Smooth muscle cell of the pulmonary artery (primary cell): ENCODE results near the gene DCLK2. TPM values are rescaled to one million over a fixed set of nuclear protein-coding genes. Genes with fewer than 3 reads are reported as not detected.

Experiments
- total RNA-seq: library from RNA; depleted of rRNA; stranded (reverse); fragments of >200 nt; gene quantifications from 2 replicates; pipeline ENCODE4 v1.2.3, GENCODE V29; 2014

The DCLK2 gene
- total RNA-seq: 6.9 and 14.2 TPM in 2 replicates

GRCh38 chr4:150078041-150078578 is at the start of gene DCLK2:
TSS of gene DCLK2 (plus strand) at chr4:150078445. CDS start at chr4:150079028, 583 bp downstream.

